IPS-18c (cell line): Measurements from ENCODE around the gene STARD13.

Experiments used
- H3K4me3 ChIP-seq: 2 replicates; pipeline ENCODE4 v1.7.0; 2013; ENCODE audit warnings: low read depth, mild to moderate bottlenecking, low read length, moderate library complexity; ENCODE audit not compliant: insufficient read depth
- H3K9me3 ChIP-seq: one replicate; pipeline ENCODE4 v1.6.1; 2013; ENCODE audit warnings: mild to moderate bottlenecking, low read length, moderate library complexity; ENCODE audit not compliant: control insufficient read depth, insufficient read depth

The STARD13 gene

DNA sequence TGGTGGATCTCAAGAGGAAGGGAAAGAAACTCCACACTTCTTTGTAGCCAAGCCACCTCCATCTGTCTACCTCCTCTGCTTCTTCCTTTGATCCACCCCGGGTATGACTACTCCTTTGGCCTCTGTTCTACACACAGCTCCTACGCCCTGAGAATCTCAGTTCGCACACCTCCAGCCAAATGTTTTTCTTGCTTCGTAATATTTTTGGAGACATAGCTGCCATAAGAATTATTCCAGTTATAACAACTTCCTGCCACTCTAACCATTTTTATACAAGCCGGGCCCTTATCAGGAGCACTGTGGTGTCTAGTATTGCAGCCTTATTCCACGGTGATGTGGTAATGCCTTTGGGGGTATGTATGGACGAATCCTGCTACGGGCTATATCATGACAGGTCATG is 126.7 kb downstream of the STARD13 start:
- H3K4me3 ChIP-seq = no peak overlapping the region
- peaks cover 4% of the 10 kb centered on the region for H3K9me3 ChIP-seq

DNA sequence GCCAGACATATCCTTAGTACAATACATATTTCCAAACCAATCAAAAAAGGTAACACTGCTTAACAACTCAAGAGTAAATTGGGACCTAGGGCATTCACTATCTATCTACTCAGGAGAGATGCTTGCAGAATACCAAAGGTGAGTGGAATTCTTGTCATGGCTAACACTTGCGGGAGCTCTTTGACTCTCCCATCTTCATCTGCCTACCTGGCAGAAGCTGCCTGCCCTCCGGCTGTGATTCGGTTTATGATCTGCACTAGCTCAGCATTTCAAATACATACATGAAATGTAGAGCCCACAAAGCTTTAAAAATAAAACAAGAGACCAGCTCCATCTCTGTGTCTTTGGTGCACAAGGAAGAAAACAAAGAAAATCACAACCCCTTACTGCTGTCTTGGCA is 127.3 kb downstream of the STARD13 start:
- H3K9me3 ChIP-seq = peaks cover 4% of the 10 kb centered on the region
- H3K4me3 ChIP-seq = no peak overlapping the region

DNA sequence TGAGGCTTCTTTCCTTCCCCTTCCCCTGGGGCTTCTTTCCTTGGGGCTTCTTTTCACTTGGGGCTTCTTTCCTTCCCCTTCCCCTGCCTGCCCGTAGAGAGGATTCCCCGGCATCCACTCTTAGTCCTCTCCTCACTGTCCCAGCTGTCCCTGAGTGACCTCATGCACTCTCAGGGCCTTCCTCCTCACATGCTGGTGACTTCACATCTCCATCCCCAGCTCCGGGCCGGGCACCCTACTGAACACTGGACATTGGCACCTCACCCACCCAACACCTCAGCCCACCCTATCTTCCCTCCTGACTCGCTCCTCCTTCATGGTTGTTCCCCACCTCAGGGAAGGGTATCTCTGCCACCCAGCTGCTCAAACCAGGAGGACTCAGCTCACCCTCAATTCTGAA is 130.6 kb downstream of the STARD13 start:
- Histone ChIP-seq H3K4me3 (no peak overlapping the region), H3K9me3 (no peaks in the 10 kb centered on the region)

DNA sequence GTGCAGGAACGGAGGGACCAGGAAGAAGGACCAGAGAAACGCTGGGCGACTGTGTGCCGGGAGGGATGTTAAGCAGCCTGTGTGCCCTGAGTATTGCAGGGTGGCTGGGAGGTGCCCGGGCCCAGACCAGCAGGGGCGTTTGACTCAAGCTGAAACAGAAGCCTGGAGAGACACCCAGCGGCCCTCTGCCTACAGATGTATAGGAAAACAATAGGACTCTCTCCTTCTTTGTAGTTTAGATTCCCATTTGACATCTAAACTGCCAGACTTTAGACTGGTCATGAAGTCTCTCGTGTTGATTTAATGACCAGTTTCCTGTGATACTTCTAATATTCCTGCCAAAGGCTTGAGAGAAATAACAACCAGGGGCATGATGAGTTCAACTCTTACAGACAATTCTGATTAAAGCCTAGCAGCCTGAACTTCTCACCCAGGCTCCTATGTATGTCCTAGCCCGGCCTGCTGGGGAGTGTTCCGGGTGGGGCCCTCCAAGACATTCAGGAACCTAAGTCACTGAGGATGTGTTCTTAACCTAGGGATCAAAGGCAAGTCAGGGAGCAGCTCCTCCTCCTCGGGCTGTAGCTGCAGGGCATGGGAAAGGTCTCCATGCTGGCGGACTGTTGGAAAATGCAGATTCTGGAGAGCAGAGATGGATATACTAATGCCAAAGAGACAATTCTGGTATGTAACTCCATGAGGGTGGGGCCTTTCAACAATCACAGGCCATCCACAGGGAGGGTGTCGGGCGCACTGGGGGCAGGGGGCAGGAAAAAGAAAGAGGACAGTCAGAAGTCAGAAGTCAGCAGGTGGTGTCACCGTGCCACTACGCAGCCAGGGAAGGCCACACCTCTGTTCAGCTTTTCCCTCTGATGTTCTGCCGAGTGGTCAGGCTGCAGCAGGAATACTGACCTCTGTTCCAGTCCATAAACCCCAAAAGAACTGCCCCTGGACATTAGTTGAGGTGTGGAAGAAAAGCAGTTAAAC is 131.8 kb downstream of the STARD13 start:
- no peaks in the 10 kb centered on the region for H3K9me3 ChIP-seq

DNA sequence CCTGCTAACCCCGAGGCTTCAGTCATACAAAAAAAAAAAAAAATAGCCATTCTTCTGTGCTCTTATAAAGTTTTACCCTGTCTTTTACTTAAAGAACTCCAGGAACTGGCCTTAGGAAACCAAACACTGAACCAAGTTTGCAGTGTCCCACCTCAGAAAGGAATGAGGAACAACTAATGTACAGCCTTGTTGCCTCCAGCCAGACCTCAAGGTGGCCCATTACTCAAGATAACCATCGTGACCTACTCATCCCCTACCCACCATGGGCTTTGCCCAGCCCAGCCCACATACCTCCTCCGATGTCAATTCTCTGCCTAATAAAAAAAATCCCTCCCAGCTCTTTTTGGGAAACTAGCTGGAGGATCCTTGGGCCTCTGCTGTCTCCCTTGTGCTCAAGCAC is 133.2 kb downstream of the STARD13 start:
- H3K9me3 ChIP-seq = no peaks in the 10 kb centered on the region
- no peak overlapping the region for H3K4me3 ChIP-seq

More for the DNA sequence above, 131.8 kb downstream of the STARD13 start:
- no peak overlapping the region for H3K4me3 ChIP-seq

DNA sequence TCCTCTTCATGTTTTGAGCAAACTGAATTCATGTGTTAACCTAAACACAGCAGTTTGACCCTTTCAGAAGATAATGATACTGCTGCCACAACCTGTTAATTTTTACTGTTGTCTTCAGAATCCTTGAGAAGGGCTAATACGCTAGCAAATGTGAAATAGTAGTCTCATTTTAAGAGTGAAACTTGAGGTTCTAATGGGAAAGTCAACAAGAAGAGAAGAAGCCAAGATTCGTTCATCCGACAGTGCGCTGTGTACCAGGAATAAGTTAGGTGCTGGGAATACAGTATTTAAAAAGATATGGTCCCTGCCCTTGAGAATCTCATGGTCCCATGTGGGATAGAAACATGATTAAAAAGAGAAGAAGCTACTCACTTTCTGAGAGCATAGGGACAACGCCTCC is 134.9 kb downstream of the STARD13 start:
- H3K9me3 ChIP-seq = no peaks in the 10 kb centered on the region
- H3K4me3 ChIP-seq = no peak overlapping the region

DNA sequence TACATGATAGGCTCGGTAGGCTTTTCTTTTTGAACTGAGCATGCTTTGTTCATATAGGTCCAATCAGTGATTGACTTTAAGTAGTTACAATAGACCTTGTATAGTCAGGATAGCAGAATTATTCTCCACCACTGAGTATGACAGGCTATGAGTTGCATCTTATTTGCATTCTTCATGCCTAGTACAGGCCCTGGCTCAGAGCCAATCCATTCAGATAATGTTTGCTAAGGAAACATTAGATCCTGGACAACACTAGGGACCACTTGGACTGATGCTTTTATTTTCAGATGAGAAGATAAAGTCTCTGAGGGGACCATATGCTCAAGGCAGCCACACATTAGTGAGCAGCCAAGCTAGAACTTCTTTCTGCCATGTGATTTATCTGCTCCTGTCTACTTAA is 135.4 kb downstream of the STARD13 start:
- no peaks in the 10 kb centered on the region for H3K9me3 ChIP-seq
- no peak overlapping the region for H3K4me3 ChIP-seq

DNA sequence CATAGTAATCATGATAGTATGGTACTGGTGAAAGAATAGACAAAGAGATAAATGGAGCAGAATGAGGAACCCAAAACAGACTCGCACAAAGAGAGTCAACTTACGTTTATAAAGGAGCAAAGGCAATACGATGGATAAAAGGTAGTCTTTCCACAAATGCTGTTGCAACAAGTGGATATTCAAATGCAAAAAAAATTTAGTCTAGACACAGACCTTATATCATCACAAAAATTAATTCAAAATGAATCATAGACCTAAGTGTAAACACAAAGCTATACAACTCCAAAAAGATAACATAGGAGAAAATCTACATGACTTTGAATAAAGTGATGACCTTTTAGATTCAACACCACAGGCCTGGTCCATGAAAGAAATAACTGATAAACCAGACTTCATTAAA is 137.7 kb downstream of the STARD13 start:
- no peaks in the 10 kb centered on the region for H3K9me3 ChIP-seq
- no peak overlapping the region for H3K4me3 ChIP-seq

DNA sequence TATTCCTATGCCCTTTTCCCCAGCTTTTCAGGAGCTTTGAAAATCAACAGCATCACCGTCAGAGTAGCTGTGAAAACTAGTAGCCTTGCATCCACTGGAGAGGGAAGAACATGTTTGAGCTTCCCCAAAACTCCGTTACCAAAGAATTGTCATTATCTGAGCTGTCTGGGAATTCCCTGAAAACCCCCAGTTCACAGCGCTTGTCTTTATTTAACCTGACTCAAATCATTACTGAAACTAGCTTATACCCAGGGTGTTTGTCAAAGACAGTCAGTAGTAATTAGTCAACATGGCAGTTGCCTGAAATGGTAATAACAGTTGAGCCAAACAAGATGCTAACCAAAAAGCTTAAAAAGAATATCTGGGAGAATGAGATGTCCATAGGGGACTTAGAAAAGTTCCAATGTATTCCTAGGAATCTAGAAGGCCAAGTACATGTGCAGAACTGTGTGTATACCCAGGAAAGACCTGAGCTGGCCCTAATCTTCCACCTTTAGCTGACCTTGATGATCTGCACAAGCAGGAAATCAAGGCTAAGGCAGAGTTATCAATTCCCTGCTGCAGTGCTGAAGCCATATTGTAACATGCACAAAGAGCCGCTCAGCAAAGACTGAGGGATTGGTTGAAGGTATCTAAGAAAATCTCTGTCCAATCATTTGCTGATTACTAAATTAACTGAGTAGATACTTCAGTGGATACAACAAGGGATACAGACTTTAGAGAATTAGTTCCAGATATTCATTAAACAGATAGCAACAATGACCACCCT is 138.5 kb downstream of the STARD13 start:
- H3K9me3 ChIP-seq = no peaks in the 10 kb centered on the region

DNA sequence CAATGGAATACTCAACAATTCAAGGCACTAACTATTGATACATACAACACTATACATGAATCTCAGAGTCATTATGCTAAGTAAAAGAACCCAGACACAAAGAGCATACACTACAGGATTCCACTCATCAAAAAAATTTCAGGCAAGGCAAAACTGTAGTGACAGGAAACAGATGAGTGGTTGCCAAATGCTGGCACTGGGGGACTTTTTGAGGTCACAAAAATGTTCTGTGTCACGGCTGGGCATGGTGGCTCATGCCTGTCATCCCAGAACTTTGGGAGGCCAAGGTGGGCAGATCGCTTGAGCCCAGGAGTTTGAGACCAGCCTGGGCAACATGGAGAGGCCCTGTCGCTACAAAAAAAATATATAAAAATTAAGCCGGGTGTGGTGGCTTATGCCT is 139.9 kb downstream of the STARD13 start:
- no peaks in the 10 kb centered on the region for H3K9me3 ChIP-seq
- H3K4me3 ChIP-seq = no peak overlapping the region

More for the DNA sequence above, 138.5 kb downstream of the STARD13 start:
- H3K4me3 ChIP-seq = no peak overlapping the region

DNA sequence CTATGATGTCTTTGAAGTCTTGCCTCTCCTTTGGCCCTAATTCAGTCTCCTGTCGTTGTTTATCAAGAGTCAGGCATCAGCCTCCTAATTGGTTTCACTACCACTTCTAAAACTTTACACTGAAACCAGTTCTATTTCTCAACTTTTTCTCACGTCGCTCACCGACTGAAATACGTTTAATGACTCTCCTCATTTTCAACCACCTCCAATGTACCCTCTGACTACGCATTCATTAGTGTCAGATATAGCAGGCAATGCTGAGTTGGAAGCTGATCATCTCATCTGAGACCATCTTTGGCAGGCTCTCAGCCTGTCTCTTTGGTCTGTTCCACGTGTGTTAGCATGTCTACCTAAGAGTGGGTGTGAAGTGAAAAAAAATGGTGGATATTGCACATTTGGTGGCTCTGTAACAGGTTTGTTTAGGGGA is 141.2 kb downstream of the STARD13 start:
- no peak overlapping the region for H3K4me3 ChIP-seq
- no peaks in the 10 kb centered on the region for H3K9me3 ChIP-seq

DNA sequence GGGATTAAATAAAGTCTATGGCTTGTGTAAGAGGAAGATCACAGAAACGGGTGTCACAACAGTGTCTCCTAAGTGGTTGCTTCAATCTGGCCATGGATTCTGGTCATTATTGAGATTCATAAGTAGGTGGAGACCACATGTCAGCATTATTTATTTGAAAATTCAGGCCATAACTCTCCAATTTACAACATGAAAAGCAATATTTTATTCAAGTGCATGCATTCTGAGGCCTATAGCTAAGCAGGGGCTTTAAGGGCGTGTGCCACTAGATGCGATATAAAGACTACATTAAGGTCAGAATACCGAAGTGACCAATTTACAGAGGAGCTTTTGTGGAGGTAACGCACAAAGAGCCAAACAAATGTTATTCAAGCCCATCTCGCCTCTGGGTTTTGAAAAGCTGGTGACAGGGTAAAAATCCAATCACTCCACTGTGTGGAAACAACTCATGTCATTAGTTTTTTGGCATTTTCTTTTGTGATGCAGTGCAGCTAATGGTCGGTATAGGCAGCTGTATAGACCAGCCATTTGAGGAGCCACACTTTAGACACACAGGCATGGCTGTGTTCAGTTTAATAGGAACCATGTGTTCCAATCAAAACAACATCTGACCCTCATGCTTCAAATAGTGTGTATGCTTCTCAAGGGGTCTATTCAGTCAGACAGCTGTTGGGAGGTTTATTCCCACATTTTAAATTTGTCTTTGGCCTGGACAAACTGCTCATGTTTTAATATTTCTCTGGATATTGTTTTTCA is 145.6 kb downstream of the STARD13 start:
- Histone ChIP-seq H3K4me3 (no peak overlapping the region), H3K9me3 (no peaks in the 10 kb centered on the region)

DNA sequence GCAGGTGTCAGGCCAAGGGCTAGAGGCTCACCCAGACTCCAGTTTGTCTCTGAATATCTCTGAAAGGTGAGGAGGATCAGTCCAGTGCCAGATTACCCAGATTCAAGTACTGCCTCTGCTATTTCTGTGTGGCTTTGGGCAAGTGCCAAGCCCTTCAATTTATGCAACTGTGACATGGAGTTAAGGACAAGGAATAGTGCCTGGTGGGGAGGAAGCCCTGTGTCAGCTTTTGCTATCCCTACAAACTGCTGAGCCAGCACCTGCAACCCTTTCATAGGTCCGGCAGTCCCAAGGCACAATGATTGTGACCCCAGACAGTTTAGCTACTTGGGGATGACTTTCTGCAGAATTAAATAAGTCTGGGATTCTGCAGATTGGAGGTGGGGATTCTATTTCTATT is 146.4 kb downstream of the STARD13 start:
- no peaks in the 10 kb centered on the region for H3K9me3 ChIP-seq

DNA sequence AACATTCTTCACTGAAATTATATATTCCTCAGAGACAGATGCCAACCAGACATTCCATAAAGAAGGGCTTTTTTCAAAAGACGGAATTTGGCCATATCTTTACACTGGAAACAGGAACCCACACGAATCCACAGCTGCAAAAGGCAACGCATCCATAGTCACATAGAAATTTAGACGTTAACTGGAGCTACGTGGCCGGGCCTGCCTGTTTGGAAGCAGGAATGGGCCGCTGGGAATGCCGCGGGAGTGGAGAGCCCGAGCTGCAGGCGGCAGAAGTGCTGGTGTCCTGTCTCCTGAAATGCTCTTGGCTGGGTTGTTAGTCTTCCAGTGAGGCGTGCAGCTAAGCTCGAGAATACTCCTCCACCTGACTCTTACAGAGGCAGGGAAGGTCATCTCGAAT is 147.1 kb downstream of the STARD13 start:
- peaks cover 2% of the 10 kb centered on the region for H3K9me3 ChIP-seq
- no peak overlapping the region for H3K4me3 ChIP-seq

More for the DNA sequence above, 146.4 kb downstream of the STARD13 start:
- no peak overlapping the region for H3K4me3 ChIP-seq

DNA sequence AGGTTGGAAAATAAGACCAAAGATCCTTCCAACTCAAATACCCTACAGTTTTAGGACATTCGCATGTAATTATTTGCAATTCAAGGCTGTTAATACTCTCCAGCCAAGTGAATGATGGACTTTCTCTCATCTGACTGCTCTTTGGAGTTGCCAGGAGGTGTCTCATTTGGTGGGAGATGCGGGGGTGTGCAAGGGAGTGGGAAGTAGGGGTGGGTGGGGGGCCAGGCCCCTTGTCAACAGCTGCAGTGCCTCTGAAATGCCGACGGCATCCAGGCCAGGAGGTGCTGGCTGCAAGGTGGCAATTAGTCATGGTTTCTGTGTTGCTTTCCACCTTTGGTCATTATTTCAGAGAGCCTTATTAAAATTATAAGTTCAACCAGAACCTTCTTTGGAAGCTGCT is 147.8 kb downstream of the STARD13 start:
- Histone ChIP-seq H3K4me3 (no peak overlapping the region), H3K9me3 (peaks cover 2% of the 10 kb centered on the region)

DNA sequence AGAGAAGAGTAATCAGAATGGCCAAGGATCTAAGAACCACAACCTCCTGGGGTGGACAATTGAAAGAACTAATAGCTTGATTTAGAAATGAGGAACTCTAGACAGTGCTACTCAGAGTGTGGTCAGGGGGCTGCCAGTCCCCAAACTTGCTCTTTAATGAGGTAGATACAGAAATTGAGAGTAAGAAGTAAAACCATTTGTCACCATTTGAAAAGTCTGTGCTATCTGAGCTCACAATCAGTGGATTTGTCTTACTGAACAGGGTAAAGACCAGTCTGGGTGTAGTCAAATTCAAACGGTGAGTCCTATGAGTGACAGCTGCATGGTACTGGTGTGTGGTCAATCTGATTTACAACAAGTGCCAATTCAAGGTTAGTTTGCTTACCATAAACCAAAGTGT is 150.5 kb downstream of the STARD13 start:
- Histone ChIP-seq H3K9me3 (peaks cover 2% of the 10 kb centered on the region), H3K4me3 (no peak overlapping the region)

DNA sequence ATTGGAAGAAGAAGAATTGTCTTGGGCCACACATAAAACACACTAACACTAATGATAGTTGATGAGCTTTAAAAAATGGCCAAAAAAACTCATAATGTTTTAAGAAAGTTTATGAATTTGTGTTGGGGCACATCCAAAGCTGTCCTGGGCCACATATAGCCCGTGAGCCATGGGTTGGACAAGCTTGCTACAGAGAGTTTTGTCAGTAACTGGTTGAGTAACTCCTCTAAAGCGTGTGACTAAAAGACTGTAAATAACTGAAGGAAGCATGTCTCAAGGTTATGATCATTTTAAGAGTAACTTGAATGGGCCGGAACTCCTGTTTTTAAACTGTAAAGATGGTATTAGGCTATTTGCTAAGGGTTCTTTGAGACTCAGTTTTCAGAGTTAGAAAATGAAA is 151.3 kb downstream of the STARD13 start:
- Histone ChIP-seq H3K9me3 (peaks cover 2% of the 10 kb centered on the region), H3K4me3 (no peak overlapping the region)
